K562 (cell line): ENCODE measurements around the gene CPEB1. TPM values are rescaled to one million over a fixed set of nuclear protein-coding genes. Genes with fewer than 3 reads are reported as not detected.
A peak's percentile ranks its signal among the peaks of the same experiment; 100 is the strongest.

Experiments
- DACH1 ChIP-seq: fragments of 450-650 bp; IDR thresholded peaks from 2 replicates; pipeline ENCODE4 v1.6.1; 2018; ENCODE audit not compliant: partially characterized antibody
- HNRNPH1 ChIP-seq: fragments of 200-400 bp; formaldehyde crosslinking; optimal IDR thresholded peaks from 2 replicates; pipeline ENCODE3; 2017; ENCODE audit warnings: low read depth, mild to moderate bottlenecking, low read length, moderate library complexity
- HSF4 ChIP-seq: fragments of 250-450 bp; sonication (Bioruptor Pico); IDR thresholded peaks from 2 replicates; pipeline ENCODE4 v2.1.2; 2022; ENCODE audit warnings: mild to moderate bottlenecking, moderate library complexity, borderline replicate concordance
- KDM2B ChIP-seq: fragments of 250-450 bp; sonication (Bioruptor Pico); IDR thresholded peaks from 2 replicates; pipeline ENCODE4 v1.8.0; 2021; ENCODE audit warnings: mild to moderate bottlenecking, moderate library complexity
- MAX ChIP-seq: sonication (generic); formaldehyde crosslinking; IDR thresholded peaks from 2 replicates; pipeline ENCODE4 v1.9.0; 2022; ENCODE audit warnings: mild to moderate bottlenecking, missing genetic modification reagents
- NR2C1 ChIP-seq, 2 experiments: fragments of 450-650 bp; IDR thresholded peaks; 2 replicates each; pipeline ENCODE4 v1.6.1; 2017; ENCODE audit warnings: mild to moderate bottlenecking in 2 of 2, antibody characterized with exemption in 1 of 2, inconsistent platforms in 1 of 2, missing compliant biosample characterization in 1 of 2, missing genetic modification characterization in 1 of 2
- PRDM10 ChIP-seq: fragments of 450-650 bp; IDR thresholded peaks from 2 replicates; pipeline ENCODE4 v1.6.1; 2018; ENCODE audit not compliant: partially characterized antibody
- TAF7 ChIP-seq: fragments of 450-650 bp; IDR thresholded peaks from 2 replicates; pipeline ENCODE4 v1.6.1; 2016; ENCODE audit warnings: missing genetic modification characterization, missing compliant biosample characterization
- polyA plus RNA-seq, 8 experiments: library from polyadenylated mRNA; depleted of rRNA in 4 of 8; stranded (reverse) in 5 of 8; unstranded in 3 of 8; fragments of >200 nt; fragmentation: Nextera tagmentation in 2 of 8; fragmentation: Illumina TruSeq in 1 of 8; extraction: Ambion mirVana in 2 of 8; extraction: Trizol in 1 of 8; gene quantifications; 2 replicates each; pipeline versions ENCODE4 v1.2.1 to v1.2.3, GENCODE V29; 2011 to 2014; ENCODE audit warnings: inconsistent platforms in 1 of 8, missing spikeins in 1 of 8
- total RNA-seq, 7 experiments: library from RNA; depleted of rRNA in 6 of 7; stranded (reverse); fragments of >200 nt in 6 of 7; fragmentation: Illumina TruSeq in 2 of 7; extraction: Trizol in 2 of 7; gene quantifications; 2 replicates each; pipeline versions ENCODE4 v1.2.1 to v1.2.3, GENCODE V29; 2011 to 2021; ENCODE audit warnings: low replicate concordance in 1 of 7

Gene CPEB1
- total and polyA plus RNA-seq, 9 of the 15 experiments (the other 6 are each of a cell fraction or from before 2014, with no cell fraction given), result 2.2 to 13.4 (median 9.7) TPM

GRCh38 chr15:82531496-82532382, 115.4 kb downstream of the CPEB1 start (continued):
- TF ChIP-seq PRDM10 (peak; percentile 27), DACH1 (peak; percentile 17), MAX (no peak), HSF4 (CRISPR knock-in tag) (no peak), HNRNPH1 (no peak), NR2C1 (IDR thresholded peaks at IDR 0.05) (no peak), NR2C1 (tag; IDR thresholded peaks at IDR 0.05) (no peak), KDM2B (CRISPR knock-in tag) (no peak), TAF7 (tag) (no peak)
- TF ChIP-seq, all 486 proteins: peak for 2
